GM12872 (cell line): Measurements from ENCODE around the gene BANP.

Experiments
- TF ChIP-seq, protein P1 (sequence below): IDR thresholded peaks from 3 replicates; pipeline ENCODE4 v1.5.1; 2011; ENCODE audit warnings: low read depth, mild to moderate bottlenecking, low read length, moderate library complexity; ENCODE audit not compliant: insufficient read depth

BANP gene

DNA sequence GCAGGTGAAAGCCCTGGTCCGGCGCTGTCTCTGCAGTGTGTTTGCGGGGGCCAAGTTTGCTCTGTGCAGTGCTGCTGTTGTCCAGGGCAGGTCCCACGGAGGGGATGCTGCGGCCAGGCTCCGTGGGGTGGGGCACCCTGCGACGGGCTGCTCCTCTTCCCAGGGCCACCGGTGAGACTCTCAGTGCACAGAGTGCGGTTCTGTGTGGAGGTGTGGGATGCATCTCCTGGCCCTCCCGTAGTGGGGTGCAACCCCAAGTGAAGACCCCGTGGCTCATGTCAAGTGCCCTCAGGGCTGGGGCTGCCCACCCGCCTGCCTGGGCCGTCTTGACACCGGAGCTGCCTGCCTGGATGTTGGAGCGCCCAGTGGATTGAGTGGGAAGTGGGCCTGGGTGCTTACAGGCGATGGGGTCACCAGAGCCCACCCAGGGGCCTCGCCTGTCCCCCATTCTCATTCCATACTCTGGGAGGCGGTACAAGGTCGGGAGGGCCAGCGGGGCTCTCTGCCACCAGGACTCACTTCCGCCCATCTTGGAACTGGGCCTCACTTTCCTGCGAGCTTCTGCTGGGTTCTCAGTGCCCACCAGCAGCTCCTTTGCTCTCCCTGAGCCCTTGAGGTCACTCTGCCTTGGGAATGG lies 119.9 kb downstream of the BANP start:
- TF ChIP-seq, protein P1, sequence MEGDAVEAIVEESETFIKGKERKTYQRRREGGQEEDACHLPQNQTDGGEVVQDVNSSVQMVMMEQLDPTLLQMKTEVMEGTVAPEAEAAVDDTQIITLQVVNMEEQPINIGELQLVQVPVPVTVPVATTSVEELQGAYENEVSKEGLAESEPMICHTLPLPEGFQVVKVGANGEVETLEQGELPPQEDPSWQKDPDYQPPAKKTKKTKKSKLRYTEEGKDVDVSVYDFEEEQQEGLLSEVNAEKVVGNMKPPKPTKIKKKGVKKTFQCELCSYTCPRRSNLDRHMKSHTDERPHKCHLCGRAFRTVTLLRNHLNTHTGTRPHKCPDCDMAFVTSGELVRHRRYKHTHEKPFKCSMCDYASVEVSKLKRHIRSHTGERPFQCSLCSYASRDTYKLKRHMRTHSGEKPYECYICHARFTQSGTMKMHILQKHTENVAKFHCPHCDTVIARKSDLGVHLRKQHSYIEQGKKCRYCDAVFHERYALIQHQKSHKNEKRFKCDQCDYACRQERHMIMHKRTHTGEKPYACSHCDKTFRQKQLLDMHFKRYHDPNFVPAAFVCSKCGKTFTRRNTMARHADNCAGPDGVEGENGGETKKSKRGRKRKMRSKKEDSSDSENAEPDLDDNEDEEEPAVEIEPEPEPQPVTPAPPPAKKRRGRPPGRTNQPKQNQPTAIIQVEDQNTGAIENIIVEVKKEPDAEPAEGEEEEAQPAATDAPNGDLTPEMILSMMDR = no peak

DNA sequence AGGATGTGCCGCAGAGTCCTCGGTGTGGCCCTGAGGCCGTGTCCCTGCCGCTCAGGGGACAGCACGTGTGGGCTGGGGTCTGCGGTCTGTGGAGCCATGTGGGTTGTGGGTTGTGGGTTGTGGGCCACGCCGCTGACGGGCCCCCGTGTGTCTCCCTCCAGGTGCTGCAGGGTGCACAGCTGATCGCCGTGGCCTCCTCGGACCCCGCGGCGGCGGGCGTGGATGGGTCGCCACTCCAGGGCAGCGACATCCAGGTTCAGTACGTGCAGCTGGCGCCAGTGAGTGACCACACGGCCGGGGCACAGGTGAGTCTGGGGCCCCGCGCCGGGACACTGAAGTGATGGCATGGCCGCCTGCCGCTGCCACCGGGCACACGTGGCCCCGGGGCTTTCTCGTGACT lies 120.7 kb downstream of the BANP start:
- TF ChIP-seq, protein P1 = no peak

DNA sequence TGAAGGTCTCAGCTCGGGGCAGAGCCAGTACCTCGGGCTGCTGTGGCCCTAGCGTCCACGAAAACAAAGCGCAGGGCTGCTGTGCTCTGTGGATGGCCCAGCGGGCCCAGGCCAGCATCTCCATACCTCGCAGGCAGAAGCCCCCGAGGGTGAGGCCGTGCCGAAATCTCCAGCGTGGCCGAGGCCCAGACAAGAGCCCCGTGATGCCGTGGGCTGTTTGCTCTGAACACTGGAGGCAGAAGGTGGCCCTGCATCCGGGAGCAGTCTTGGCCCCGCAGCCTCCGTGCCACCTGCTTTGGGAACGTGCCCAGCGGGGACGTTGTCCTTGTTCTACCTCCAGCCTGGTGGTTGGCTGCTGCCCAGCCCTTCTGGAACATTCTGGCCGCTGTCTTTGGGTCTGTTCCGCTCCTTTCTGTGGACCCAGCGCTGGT lies 121.4 kb downstream of the BANP start:
- TF ChIP-seq, protein P1 = no peak

DNA sequence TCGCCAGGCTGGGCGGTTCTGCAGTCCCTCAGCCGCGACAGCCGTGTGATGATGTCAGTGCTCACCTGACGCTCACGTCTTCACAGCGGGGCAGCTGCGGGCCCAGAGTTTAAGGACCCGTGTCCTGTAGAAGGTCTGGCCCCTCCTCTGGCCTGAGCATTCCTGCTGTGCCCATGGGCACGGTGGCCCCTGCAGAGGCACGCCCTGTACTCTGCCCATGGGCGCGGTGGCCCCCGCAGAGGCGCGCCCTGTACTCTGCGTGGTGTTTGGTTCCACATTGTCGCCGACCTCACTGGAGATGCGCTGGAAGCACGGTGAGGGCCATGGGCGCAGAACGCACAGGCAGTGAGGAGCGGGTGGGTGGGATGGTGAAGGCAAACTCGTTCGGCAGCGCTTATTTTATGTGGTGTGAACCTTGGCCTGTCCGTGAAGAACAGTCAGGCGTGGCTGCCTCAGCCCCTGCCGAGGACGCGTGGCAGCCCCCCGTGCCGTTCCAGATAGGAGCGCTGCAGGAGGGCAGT lies 122.0 kb downstream of the BANP start:
- TF ChIP-seq, protein P1 = no peak

DNA sequence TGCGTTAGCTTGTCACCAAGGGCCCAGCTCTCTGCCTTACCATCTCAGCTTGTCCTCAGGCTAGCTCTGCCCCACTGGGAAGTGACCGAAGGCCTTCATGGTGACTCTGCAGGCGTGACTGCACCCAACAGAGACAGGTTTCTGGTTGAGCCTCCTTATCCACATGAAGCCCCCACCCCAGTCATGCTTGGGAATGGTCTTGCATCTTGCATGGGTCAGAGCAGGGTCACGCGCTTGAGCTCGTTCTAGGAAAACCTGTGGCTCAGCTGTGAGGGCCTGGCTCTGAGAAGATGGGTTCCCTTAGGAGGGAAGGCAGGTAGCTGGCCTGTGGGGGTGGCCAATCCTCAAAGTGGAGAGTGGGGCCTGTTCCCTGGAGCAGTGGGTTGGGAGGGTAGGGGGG lies 122.8 kb downstream of the BANP start:
- TF ChIP-seq, protein P1 = no peak

DNA sequence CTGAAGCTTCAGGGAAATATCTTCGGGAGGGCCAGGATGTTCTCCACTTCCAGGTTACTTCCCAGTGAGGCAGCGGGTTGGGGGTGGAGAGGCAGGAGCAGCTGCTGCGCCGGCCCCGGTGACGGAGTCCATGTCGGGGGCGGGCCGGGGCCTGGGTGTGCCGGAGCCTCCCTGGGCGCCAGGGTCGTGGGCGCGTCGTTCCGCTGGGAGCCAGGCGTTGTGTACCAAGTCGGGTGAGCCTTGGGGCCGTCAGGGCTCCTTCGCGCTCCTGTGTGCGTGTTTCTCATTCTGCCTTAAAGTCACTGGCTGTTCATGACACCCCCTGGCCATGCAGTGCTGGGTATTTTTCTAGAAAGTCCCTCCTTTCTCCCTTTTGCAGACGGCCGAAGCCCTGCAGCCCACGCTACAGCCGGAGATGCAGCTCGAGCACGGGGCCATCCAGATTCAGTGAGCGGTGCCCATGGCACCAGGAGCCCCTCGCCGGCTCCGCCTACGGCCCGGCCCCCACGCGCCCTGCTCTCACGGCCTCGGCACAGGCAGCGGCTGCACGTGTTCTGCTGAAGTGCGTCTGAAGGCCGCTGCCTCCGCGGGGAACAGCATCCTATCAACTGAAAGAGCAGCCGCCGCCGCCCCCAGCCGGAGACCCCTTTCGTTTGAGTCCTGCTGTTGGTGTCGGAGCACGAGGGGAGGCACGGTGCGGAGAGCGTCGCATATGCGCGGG lies 125.1 kb downstream of the BANP start:
- TF ChIP-seq, protein P1 = no peak

DNA sequence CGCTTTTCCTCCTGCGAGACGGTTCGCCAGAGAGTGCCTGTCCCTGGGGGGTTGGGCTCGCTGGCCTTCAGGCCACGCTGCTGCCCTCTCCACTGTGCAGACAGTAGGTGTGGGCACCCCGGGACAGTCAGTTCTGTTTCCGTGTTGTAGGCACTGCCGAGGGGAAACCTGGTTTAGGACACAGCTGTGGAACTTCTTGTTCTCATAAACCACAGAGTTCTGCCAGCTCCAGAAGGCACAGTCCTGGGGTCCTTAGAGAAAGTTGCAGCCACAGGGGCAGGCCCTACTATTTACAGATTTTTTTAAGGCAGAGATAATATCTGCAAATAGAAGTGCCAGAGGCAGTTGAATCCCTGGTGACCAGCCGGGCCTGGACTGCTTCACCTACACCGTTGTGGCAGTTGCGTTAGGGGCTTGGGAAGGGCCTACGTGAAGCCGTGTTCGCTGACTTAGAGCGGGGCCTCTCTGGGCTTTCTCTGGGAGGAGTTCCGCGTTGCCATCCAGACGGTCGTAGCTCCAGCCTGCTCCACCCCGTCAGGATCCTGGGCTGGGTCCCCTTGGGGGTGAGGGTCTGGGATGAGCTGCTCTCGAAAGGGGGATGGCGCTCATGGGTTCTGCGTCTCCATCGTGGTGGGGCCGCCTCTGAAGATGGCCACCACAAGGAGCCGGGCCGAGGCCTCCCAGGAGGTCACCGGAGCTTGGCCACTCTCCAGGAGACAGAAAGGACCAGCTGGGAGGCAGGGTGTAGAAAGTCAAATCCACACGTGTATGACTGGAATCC lies 126.3 kb downstream of the BANP start:
- TF ChIP-seq, protein P1 = no peak
